SIG-M5 (cell line): ENCODE results near the gene C22orf23.

Experiments used
- DNase-seq: peaks from one replicate; lab custom pipeline; 2025; lab: John Stamatoyannopoulos, UW

C22orf23 gene

DNA sequence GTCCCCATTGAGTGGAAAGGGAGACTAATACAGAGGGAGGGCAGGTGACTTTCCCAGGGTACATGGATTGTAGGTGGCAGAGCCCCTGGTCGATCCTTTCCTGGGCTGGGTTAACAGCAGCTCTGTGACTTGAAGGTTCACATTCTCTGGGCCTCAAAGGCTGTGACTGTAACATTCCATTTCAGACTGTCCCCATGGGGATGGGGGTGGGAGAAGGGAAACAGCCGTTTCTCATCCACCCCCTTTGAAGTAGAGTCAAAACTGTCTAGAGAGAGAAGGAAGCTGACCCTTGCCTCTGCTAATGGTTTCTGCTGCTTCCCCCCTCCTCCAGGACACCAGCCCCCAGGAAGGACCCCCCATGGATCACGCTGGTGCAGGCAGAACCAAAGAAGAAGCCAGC is 28.1 kb downstream of the C22orf23 start:
- no peak for DNase-seq

- no peak for DNase-seq
These were observed 28.9 kb downstream of the C22orf23 start for GRCh38 chr22:37924386-37925065.

DNA sequence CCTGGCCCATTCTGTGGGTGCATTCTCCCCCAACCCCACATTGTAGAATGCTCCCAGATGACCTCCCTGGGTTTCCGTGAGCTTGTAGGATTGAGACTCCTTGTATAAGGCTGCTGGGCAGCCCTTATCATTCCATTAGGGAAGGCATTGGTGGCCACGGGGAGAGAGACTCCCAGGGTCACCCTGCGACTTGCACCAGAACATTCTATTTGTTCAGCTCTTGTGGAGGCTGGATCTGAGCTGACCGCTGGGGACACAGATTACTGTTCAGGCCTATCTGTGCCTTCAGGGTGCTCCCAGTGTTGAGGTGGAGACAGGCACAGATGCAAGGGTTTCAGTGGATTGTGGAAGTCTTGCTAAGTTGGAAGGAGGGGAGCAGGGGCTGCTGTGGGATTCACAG is 29.5 kb downstream of the C22orf23 start:
- no peak for DNase-seq

GRCh38 chr22:37922191-37922590 is 31.2 kb downstream of the C22orf23 start:
- no peak for DNase-seq

GRCh38 chr22:37920126-37920525 is 33.3 kb downstream of the C22orf23 start:
- DNase-seq = no peak

DNA sequence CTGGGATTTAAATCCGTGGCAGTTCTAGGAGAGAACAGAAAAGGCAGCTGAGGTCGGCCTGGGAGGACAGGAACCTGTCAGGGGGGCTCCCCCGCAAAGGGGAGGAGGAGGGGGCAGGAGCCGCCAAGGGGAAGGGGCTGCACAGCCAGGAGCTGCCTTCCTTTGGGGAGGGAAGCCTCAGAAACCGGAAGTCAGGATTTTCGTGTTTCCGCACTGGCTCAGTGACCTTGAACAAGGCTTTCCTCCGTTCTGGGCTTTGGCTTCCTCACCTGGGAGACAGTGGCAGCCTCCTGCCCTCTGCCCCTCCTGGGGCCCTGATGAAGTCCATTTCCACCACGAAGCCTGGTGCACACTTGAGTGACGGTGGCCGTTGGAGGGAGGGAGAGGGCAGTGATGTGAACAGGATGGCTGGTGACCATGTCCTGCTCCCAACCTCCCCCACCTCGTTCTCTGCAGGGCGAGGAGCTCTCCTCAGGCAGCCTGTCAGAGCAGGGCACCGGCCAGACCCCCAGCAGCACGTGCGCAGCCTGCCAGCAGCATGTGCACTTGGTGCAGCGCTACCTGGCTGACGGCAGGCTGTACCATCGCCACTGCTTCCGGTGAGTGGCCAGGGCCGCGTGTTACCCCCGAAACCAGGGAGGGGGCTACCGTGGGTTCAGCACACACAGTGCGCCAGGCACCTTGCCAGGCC is 34.7 kb downstream of the C22orf23 start:
- no peak for DNase-seq

- DNase-seq = no peak
These were observed 35.4 kb downstream of the C22orf23 start for GRCh38 chr22:37917874-37918548.

GRCh38 chr22:37916311-37916710 is 37.1 kb downstream of the C22orf23 start:
- DNase-seq = no peak

DNA sequence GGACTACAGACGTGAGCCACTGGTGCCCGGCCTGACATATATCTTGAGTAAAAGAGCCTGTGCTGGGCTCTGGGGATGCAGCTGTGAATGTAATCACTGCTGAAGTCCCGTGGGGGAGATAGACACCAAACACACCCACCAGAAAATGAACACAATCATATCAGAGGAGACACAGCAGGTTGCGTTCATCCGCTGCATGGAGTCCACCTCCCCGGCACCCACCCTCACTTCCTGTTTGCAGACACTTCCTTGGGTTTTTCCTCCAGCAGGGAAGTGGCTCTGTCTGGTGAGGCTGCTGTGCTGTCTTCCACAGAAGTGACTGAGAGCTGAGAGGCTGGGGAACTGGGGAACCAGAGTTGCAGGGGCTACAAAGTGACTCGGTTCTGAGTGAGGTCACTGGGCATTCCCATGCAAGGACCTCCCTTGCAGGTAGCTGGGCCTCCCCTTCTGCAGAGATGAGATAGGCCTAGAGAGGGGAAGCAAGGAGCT is 40.1 kb downstream of the C22orf23 start:
- DNase-seq = no peak

DNA sequence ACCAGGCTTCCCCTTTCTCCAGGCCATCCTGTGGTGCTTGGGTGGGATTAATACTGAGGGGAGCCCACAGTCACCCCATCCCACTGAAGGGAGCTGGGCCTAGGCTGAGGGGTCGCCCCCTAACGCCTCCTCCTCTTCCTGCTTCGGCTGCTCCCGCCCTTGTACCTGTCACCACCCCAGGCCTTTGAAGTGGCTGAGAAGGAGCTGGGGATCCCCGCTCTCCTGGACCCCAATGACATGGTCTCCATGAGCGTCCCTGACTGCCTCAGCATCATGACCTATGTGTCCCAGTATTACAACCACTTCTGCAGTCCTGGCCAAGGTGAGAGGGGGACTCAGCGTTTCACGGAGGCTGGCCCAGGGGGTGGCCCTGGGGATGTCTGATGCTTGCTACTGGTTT is 41.2 kb downstream of the C22orf23 start:
- DNase-seq = no peak

DNA sequence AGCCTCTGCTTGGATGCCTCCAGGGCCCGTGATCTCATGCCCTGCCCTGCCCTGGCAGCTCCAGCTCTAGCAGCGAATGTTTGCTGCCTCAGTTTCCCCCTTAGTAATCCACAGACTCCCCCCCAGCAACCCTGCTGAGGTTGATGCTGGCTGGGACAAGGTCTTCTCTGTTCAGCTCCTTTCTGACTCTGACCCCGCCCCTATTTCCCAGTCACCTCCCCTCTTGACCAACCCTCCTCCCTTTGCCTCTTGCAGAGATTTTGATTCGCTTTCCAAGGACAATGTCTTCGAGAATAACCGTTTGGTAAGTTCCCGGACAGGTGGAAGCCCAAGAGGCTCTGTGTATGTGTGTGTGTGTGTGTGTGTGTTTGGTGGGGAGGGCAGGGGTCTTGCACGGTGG is 41.7 kb downstream of the C22orf23 start:
- no peak for DNase-seq

DNA sequence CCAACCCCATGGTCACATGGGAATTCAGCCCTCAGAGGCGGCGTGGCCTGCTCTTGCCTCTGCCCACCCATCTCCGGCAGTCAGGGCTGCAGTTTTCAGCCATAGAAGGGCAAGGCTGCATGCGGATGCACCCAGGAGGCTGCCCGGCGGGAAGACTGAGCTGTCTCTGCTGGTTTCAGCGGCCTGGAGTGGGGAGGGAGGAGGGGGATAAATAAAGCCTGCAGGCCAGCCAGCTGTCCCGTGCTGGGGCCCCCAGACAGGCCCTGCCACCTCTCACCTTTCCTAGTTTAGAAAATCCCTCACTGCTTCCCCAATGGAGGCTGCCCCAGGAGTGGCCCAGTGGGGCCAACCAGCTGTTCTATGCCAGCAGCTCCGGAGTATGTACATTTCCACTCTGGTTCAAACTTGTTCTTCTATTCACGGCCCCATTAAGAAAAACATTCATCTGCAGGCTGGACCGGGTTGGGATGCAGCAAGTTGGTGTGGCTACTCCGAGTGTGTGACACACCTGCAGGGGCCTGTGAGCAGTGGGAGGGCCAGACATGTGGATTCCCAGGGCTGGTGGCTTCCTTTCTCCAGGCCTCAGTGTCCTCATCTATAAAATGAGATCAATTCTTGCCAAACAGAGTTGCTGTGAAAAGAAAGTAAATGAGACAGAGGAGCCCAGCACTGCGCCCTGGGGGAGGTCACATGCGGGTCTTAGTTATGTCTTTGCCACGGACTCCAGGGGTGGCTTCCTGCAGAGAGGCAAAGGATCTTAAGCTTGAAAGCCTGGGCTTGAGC is 42.3 kb downstream of the C22orf23 start:
- DNase-seq = no peak

- DNase-seq = no peak
These were observed 43.6 kb downstream of the C22orf23 start for GRCh38 chr22:37909766-37910165.

- DNase-seq = no peak
These were observed 46.1 kb downstream of the C22orf23 start for GRCh38 chr22:37907036-37907954.

DNA sequence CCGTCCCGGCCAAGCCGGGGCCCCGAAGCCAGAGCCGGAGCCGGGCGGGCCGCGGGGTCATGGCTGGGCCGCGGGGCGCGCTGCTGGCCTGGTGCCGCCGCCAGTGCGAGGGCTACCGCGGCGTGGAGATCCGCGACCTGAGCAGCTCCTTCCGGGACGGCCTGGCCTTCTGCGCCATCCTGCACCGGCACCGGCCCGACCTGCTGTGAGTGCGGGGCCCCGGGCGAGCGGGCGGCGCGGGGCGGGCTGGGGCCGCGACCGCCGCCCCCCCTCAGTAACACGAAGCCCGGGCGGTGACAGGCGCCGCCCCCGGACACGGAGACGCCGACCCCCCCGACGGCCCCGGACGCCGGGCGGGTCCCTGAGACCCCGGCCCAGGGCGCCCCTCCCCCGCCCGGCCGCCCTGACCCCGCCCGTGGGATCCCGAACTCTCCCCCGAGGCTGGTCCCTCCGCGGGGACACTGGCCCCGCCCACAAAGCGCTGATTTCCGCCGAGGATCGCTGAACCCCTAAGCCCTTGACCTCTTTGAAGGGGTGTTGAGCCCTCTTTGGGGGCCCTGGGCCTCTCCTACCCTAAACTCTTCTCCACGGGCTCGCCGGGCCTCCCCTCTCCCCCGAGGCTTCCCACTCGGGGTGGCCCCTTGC is 46.9 kb downstream of the C22orf23 start:
- no peak for DNase-seq

GRCh38 chr22:37905534-37906363 is 47.7 kb downstream of the C22orf23 start, which contains the start of gene MICALL1:
MICALL1 (plus strand) TSS chr22:37906297; CDS start chr22:37906423, 126 bp downstream.
- no peak for DNase-seq

DNA sequence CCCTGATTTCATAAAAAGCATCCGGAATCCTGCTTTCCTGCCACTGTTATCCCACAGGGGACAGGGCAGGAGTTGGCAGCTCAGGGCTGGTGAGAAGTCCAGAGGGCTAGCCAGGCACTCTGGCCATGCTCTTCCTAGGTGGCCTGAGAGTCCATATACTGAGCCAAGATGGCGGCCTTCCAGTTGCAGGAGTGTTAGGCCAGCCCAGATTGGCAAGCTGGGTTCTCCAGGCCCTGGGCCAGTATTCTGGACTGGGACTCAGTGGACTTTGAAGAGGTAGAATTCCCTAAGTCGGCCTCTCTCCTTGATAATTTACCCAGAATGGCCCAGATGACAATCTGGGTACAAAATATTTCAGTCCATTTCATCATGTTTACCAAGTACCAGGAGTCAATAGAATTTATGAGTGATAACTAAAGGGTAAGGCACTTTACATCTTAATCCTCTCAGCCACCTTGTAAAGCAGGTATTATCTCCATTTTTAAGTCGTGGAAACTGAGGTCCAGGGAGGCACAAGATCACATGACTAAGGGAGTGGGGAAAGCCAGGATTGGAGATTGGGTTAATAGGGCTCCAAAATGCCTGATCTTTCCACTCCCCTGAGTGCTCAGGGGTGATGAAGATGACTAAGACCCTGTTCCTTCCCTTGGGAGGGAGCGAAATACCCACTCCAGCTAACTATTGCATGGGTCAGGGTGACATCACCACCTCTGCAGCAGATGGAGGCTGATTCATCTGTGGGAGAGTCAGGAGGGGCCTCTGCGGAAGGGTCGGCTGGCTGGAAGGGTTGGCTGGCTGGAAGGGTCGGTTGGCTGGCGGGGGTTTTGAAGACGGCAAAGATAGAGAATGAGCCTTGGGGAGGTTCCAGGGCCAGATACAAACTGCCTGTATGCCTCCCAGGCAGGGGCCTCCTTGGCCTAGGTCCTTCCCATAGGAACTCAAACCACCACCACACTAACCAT is 48.5 kb downstream of the C22orf23 start:
- DNase-seq = no peak

DNA sequence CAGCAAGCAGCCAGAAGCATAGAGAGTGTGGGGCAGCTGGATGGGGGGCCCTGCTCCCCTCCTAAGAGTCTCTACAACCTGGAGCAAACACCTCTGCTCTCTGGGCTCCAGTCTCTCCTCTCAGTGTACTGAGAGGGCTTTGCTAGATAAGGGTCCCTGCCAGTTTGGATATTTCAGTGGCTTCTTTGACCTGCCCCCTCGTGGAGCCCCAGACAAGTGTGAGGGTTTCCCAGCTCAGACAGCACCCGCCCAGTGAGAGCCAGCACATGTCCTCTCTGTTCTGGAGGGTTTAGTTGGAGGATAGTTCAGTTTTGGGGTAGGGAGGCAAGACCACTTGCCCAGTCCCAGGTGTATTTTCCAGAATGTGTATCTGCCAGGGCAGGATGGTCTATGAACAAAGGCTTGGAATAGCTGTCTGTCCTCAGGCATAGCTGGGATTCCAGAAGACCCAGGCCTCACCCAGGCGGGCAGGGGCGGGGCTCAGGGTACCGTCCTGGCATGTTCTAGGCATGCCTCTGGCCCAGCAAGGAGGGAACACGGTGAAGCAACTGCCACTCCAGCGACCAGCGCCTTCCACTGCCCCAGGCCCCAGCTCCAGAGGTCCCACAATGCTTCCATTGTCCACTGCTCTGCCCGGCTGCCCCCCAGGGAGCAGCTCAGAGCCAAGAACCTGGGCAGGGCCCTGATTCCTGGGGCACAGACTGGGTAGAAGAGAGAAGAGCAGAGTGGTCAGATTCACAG is 54.8 kb downstream of the C22orf23 start:
- DNase-seq = no peak
